Kidney tubule cell (primary cell): ENCODE data around the gene RBM39.
"Not testable (repeated sequence)": the region's sequence is repeated elsewhere in the genome, so short reads cannot be mapped to it uniquely, and the experiment has no call there.

Source experiments
- DNase-seq: peaks from one replicate; pipeline ENCODE4 v3.0.0-alpha.2; 2018; ENCODE audit warnings: low spot score

The RBM39 gene

GRCh38 chr20:35726842-35727711 is 15.0 kb downstream of the RBM39 start:
- no peak for DNase-seq

GRCh38 chr20:35724321-35725230 is 17.5 kb downstream of the RBM39 start:
- no peak for DNase-seq

DNA sequence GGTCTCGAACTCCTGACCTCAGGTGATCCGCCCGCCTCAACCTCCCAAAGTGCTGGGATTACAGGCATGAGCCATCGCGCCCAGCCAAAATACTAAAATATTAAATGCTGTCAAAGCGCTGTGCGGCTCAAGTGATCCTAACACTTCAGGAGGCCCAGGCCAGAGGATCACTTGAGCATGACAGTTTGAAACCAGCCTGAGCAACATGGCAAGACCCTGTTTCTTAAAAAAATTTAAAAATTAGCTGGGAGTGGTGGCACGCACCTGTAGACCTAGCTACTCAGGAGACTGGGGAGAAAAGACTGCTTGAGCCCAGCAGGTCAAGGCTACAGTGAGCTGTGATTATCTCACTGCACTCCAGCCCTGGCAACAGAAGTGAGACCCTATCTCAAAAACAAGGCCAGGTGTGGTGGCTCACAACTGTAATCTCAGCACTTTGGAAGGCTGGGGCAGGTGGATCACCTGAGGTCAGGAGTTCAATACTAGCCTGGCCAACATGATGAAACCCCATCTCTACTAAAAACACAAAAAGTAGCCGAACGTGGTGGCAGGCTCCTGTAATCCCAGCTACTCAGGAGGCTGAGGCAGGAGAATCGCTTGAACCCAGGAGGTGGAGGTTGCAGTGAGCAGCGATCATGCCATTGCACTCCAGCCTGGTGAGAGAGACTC is 18.3 kb downstream of the RBM39 start:
- not testable (repeated sequence) for DNase-seq

DNA sequence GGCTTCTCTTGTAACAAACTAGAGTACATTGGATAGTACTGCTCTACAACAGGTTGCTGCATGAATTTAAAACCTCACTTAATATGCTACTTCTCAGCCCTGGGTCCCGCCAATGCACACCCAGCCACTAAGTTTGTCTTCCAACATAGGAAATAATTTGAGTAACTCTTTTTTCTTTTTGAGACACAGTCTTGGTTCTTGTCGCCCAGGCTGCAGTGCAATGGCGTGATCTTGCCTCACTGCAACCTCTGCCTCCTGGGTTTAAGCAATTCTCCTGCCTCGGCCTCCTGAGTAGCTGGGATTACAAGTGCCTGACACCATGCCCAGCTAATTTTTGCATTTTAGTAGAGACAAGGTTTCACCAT is 18.8 kb downstream of the RBM39 start:
- DNase-seq = not testable (repeated sequence)

- no peak for DNase-seq
Observed at GRCh38 chr20:35721621-35722020, 20.4 kb downstream of the RBM39 start.

DNA sequence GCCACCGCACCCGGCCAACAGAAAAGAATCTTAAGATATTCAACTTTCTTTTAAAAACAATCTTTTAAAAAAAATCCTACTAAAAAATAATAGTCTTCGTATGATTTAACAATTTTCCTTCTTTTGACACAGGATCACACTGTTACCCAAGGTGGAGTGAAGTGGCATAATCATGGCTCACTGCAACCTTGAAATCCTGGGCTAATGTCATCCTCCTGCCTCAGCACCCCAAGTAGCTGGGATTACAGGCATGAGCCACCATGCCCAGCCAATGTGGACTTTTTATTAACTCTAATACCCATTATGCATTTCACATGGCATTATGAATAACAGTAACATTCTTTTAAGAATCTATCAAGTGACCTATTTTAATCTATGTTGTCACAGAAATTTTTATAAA is 20.8 kb downstream of the RBM39 start:
- DNase-seq = no peak

DNA sequence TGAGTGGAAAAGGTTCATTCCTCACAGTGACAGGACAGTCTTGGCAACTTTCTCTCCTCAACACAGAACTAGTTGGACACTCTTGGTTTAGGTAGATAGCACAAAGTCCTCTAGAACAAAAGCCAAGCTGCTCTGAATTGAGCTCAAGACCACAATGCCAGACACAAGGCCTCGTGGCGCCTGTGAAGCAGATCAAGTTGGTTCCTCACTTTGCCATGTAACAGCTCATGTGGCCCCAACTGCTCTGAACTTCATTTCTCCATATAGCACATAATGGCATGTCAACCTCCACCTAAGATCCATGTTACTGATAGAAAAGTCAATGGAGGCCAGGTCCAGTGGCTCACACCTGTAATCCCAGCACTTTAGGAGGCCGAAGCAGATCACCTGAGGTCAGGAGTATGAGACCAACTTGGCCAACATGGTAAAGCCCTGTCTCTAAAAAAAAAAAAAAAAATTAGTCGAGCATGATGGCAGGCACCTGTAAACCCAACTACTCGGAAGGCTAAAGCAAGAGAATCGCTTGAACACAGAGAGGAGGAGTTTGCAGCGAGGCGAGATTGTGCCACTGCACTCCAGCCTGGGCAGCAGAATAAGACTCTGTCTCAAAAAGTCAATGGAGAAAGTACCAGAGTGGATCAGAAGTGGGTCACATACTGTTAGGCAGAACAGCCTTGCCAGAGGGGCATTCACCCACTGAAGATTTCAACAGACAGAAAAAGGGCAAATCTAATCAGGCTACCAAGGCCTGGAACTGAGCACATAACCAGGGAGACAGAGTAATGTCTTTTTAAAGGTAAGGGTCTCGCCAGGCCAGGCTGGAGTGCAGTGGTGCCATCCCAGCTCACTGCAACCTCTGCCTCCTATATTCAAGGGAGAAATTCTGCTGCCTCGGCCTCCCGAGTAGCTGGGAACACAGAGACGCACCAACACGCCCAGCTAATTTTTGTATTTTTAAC is 21.6 kb downstream of the RBM39 start:
- no peak for DNase-seq

GRCh38 chr20:35719717-35720116 is 22.3 kb downstream of the RBM39 start:
- DNase-seq = no peak

DNA sequence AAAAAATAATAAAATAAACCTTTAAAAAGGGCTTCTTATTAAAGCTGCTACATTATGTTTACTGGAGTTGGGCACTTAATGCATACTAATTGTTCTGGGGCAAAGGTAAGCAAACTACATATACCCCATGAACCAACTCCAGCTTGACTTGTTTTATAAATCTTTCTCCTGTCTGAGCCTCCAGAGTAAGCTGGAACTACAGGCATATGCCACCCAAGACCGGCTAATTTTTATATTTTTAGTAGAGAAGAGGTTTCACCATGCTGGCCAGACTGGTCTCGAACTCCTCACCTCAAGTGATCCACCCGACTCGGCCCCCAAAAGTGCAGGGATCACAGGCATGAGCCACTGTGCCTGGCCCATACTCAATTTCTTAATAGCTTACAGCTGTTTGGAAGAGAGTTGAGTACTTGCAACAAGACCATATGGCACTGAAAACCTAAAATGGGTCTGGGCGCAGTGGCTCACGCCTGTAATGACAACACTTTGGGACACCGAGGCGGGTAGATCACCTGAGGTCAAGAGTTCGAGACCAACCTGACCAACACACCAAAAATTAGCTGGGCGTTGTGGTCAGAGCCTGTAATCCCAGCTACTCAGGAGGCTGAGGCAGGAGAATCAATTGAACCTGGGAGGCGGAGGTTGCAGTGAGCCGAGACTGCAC is 23.0 kb downstream of the RBM39 start:
- DNase-seq = no peak

DNA sequence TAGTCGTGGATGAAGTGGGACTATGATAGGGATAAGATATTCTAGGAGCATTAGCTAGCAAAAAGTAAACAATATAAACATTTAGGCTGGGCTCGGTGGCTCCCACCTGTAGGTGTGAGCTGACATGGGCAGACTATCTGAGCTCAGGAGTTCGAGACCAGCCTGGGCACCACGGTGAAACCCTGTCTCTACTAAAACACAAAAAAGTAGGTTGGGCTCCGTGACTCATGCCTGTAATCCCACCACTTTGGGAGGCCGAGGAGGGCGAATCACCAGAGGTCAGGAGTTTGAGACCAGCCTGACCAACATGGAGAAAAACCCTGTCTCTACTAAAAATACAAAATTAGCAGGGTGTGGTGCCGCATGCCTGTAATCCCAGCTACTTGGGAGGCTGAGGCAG is 23.7 kb downstream of the RBM39 start:
- not testable (repeated sequence) for DNase-seq

GRCh38 chr20:35716330-35716729 is 25.7 kb downstream of the RBM39 start:
- DNase-seq = no peak

GRCh38 chr20:35715652-35716051 is 26.4 kb downstream of the RBM39 start:
- DNase-seq = no peak

DNA sequence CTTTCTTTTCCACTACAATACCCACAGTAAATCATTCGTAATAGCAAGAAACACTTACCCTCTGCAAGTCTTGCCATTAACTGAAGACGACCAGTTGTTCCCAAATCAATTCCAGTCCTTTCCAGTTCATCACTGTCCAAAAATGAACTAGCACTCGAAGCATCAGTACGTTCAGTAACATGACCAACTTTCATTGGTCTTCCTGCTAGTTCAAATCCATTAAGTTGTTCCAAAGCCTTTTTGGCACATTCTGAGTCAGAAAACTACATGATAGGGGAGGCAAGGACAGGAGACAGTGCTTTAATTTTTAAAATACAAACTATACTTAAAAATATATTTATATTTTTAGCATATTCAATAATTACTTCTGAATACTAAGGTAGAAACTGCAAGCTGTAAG is 27.9 kb downstream of the RBM39 start:
- no peak for DNase-seq

DNA sequence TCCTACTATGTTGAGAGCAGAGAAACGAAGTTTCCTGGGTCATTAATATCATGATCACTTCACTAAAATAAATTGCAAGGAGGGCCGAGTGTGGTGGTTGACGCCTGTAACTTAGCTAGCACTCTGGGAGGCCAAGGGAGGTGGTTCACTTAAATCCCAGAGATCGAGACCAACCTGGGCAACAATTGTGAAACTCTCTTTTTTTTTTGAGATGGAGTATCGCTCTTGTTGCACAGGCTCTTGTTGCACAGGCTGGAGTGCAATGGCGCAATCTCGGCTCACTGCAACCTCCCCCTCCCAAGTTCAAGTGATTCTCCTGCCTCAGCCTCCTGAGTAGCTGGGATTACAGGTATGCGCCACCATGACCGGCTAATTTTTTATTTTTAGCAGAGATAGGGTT is 28.9 kb downstream of the RBM39 start:
- DNase-seq = not testable (repeated sequence)

- no peak for DNase-seq
Observed at GRCh38 chr20:35711588-35712209, 30.4 kb downstream of the RBM39 start.

DNA sequence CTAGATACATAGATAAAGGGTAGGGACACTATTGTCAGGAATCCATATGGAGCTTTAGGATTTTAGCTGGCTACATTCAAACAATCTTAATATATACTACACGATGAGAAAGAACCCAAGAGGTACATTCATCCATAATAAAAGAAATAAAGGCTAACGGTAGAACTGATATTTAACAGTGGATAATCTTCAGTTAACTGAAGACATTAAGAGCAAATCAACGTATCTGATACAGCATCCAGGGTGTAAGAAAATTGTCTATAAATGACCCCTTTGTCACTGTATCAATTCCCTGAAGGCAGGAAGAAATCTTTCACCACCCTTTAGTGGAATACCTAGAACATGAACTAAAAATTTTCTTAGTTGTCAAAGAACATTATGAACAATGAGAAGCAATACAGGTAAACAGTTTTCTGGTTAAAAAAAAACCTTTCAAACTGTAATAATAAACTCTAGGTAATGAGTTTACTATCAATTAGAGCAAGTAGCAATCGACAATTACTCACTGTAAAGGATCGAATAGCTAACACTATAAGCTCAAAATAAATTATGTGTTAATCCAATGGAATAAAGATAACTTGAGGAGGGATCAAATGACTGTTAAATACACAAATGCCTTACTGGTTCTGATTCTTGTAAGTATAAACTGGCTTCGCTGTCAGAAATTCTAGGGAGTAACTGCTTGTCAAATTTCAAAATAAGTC is 31.0 kb downstream of the RBM39 start:
- DNase-seq = no peak

GRCh38 chr20:35710039-35710438 is 32.0 kb downstream of the RBM39 start:
- no peak for DNase-seq

GRCh38 chr20:35709259-35709658 is 32.8 kb downstream of the RBM39 start:
- DNase-seq = no peak

DNA sequence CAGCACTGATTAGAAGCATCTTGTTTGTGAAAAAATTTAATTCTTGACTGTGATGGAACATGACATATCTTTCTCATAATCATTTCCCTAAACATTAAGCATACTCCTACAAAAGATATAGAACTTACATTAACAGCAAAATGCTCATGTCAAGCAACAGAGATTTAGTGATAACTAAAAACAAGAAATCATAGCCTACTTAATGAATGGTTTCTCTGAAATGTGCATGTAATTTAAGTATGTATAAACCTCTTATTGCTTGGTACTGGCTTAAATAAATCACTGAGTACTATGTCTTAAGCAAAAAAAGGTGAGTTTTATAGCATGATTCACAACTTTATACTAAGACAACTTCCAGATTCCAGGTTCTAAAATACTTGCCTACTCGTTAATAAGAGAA is 33.6 kb downstream of the RBM39 start:
- no peak for DNase-seq
